ENCODE results near the gene HELZ.

GRCh38 chr17:67111808-67112207 is 133.2 kb downstream of the HELZ start:
- TF ChIP-seq, protein P1, sequence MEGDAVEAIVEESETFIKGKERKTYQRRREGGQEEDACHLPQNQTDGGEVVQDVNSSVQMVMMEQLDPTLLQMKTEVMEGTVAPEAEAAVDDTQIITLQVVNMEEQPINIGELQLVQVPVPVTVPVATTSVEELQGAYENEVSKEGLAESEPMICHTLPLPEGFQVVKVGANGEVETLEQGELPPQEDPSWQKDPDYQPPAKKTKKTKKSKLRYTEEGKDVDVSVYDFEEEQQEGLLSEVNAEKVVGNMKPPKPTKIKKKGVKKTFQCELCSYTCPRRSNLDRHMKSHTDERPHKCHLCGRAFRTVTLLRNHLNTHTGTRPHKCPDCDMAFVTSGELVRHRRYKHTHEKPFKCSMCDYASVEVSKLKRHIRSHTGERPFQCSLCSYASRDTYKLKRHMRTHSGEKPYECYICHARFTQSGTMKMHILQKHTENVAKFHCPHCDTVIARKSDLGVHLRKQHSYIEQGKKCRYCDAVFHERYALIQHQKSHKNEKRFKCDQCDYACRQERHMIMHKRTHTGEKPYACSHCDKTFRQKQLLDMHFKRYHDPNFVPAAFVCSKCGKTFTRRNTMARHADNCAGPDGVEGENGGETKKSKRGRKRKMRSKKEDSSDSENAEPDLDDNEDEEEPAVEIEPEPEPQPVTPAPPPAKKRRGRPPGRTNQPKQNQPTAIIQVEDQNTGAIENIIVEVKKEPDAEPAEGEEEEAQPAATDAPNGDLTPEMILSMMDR (IDR thresholded peaks at IDR 0.05) = no peak
- no peak for TF ChIP-seq POLR2A (IDR thresholded peaks at IDR 0.05)
